ENCODE data around the gene BTNL9. TPM values are rescaled to one million over a fixed set of nuclear protein-coding genes. Genes with fewer than 3 reads are reported as not detected.
A peak's percentile ranks its signal among the peaks of the same experiment; 100 is the strongest.

BTNL9 gene
- total RNA-seq, 6 experiments from 2014 or later, result 5.3 to 11.6 (median 7.8) TPM

- peaks cover 0 to 9% of the 10 kb centered on the region in 2 donors for H3K27me3 ChIP-seq
- no peaks in the 10 kb centered on the region for H3K9me3 ChIP-seq
- ATAC-seq (no peak), DNase-seq (no peak)
- intact Hi-C loops (cut with DNase I), result no loop called here
- TF ChIP-seq POLR2A (IDR thresholded peaks at IDR 0.05) (no peak), CTCF (IDR thresholded peaks at IDR 0.05) (no peak)
- H3K36me3 ChIP-seq, result no peaks in the 10 kb centered on the region
- no peak overlapping the region for H3K4me3 ChIP-seq
- 51% methylated on average over 6 of the region's 6 CpGs for WGBS (ENCODE audit: insufficient coverage, low coverage, low lambda C conversion rate, missing lambda C conversion rate)
- H3K4me1 ChIP-seq, result no peaks in the 10 kb centered on the region
- H3K27ac ChIP-seq, result no peak overlapping the region
These were observed 22.6 kb downstream of the BTNL9 start for GRCh38 chr5:181062631-181063030.

GRCh38 chr5:181063514-181063913 is 23.4 kb downstream of the BTNL9 start:
- no peak for ATAC-seq
- Histone ChIP-seq H3K36me3 (no peaks in the 10 kb centered on the region), H3K9me3 (no peaks in the 10 kb centered on the region), H3K27me3 (peaks cover 0 to 5% of the 10 kb centered on the region in 2 donors), H3K4me3 (no peak overlapping the region), H3K4me1 (no peaks in the 10 kb centered on the region), H3K27ac (no peak overlapping the region)
- DNase-seq, result no peak
- intact Hi-C loops (cut with DNase I), result no loop called here
- no peak for TF ChIP-seq CTCF (IDR thresholded peaks at IDR 0.05)
- WGBS (ENCODE audit: insufficient coverage, low coverage, low lambda C conversion rate, missing lambda C conversion rate), result 70% methylated on average over 4 of the region's 8 CpGs

- Histone ChIP-seq H3K27ac (no peak overlapping the region), H3K4me1 (no peaks in the 10 kb centered on the region), H3K9me3 (no peaks in the 10 kb centered on the region), H3K36me3 (no peaks in the 10 kb centered on the region), H3K27me3 (no peaks in the 10 kb centered on the region), H3K4me3 (no peak overlapping the region)
- intact Hi-C loops (cut with DNase I), result no loop called here
- 20% methylated on average over 1 of the region's 7 CpGs for WGBS (ENCODE audit: insufficient coverage, low coverage, low lambda C conversion rate, missing lambda C conversion rate)
- ATAC-seq (no peak), DNase-seq (no peak)
- no peak for TF ChIP-seq POLR2A (IDR thresholded peaks at IDR 0.05)
- no peak for TF ChIP-seq CTCF (IDR thresholded peaks at IDR 0.05)
These were observed 24.9 kb downstream of the BTNL9 start for GRCh38 chr5:181064987-181065386.

GRCh38 chr5:181069767-181070491 is 29.9 kb downstream of the BTNL9 start:
- 33% methylated on average over 9 of the region's 26 CpGs for WGBS (ENCODE audit: insufficient coverage, low coverage, low lambda C conversion rate, missing lambda C conversion rate)
- Histone ChIP-seq H3K27me3 (no peaks in the 10 kb centered on the region), H3K27ac (no peak overlapping the region), H3K9me3 (no peaks in the 10 kb centered on the region), H3K4me3 (no peak overlapping the region), H3K36me3 (no peaks in the 10 kb centered on the region), H3K4me1 (no peaks in the 10 kb centered on the region)
- intact Hi-C loops (cut with DNase I), result no loop called here
- DNase-seq (no peak), ATAC-seq (peak in 2 of 4 donors; percentile 24 to 36)
- TF ChIP-seq POLR2A (IDR thresholded peaks at IDR 0.05), result no peak
- no peak for TF ChIP-seq CTCF (IDR thresholded peaks at IDR 0.05)
